ENCODE results near the gene PM20D1.
A peak's percentile ranks its signal among the peaks of the same experiment; 100 is the strongest.
"Not testable (repeated sequence)": the region's sequence is repeated elsewhere in the genome, so short reads cannot be mapped to it uniquely, and the experiment has no call there.

PM20D1 gene

DNA sequence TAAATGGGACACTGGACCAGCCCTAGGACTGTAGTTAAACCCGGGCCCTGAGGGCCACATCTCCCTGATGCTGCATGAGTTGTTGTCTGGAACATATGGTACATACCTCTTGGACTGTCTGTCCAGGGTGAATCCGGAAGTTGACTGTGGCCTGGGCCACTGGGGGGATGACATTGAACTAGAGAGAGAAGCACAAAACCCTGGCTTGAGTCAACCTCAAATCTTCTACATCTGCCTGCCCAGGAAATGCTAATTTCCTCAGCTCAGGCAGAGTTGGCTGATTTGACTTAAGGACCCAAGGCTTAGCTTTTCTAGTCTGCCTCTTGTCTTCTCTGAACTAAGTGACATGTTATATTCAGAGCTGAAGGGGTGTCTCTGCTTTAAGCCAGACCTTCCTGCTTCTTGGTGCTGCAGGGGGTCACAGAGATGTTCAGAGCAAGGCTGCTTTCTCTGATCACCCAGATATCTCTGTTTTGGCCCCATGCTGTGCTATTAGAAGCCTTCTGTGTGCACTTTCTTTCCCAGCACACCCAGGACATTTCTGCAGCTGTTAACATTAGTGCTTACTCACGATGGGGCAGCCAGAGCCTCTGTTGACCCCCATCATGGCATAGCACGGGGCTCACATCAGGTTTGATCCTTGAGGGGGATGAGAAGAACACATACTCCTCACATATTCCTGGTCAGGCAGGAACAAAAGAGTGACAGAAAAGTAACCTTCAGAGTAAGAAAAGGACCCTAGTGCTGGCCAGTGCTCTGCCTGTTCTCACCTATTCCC, 9.6 kb downstream of the PM20D1 start:
- DNase-seq (ENCODE audit: low read depth) = no peak

DNA sequence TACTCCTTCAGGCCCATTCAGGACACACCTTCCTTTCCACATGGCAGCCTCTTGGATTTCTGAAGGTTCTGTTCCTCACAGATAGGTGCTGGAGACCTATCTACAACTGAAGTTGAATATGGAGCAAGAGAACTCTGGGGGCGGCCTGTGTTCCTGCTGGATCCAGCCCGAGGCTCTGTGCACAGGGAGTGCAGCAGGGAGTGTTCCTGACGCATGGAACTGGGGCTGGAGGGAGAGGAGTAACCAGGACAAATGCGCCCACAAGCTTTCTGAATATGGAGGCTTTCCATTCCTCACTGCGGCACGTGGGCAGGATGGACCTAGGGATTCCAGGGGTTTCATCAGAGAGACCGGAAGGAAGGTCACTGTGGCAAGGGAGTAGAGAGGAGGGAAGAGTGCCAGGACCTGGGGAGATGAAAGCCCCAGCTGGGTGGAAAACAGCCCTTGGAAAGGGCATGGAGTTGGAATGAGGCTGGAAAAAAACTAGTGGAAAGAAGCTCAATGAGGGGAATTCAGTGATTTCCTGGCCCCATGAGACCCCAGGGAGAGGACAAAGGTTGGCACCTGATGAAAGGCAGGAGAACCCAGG, 12.5 kb downstream of the PM20D1 start:
- peak; percentile 32 for DNase-seq (ENCODE audit: low read depth)

DNA sequence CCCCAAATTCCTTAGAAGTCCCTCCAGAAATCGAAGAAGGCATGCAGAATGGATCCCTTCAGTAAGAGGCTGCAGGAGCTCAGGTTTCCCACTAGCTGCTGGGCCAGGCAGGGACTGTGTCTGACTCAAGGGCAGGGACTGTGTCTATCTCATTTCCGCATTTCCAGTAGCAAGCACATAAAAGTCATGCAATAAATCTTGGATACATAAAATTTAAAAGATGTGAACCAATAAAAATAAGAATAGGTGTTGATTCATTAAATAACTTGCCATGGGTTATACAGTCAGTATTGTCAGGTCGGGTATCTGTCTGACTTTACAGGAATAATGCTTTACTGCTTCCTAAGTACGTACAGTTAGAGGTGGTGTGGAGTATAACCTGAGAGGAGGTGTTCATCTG, 15.2 kb downstream of the PM20D1 start:
- DNase-seq (ENCODE audit: low read depth) = no peak

DNA sequence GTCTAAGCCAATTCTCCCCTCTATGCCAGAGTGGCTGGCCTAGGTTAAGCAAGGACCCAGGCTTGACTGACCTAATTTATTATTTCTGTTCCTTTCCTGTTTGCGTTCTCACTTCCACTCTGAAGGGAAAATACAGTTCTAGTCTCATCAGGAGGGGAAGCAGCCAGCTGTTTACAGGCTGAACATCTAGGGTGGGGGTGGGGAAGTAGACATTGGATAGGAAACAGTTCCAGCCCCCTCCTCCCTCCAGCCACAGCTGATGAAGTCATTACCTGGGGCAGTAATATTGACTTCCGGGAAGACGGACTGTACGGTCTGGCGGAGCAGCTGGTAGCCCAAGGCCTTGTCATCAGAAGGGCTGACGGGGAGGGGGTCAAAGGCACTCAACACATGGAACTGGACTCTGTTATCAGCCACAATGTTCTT, 17.6 kb downstream of the PM20D1 start:
- DNase-seq (ENCODE audit: low read depth) = no peak

DNA sequence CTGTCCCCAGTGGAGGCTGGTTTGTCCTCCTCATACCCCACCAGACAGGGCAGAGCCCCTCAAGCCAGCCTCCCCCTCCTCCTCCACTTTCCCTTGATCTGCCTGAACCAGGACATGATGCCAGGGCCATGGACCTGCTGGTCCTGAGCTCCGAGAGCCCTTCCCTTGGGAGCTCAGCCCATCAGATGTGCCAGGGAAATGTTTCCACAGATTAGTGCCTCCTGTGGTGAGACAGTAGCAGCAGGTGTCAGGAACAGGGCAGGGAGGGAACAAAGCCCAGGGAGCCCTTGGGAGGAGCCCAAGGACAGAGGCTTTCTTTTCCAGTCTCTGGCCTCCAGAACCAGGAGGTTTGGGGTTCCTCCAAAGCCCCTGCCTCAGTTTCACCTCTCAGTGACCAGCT, 22.3 kb downstream of the PM20D1 start:
- DNase-seq (ENCODE audit: low read depth) = no peak

DNA sequence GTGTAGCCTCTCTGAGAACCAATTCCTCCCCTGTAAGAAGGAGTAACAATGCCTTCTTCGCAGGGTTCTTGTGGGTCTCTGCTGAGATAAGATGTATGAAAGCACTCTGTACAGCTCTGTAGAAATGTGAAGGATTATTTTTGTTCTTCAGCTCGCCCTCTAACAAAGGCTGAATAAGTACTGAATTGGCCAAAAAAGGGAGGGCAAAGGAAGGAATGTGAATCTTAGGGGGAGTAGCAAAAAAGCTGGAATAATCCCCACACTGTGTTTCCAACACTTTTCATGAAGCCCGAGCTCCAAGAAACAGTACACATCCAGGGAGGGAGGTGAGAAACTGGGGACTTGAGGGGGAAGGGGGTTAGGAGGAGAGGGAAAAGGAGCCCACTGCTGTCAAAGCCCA, 22.9 kb downstream of the PM20D1 start:
- DNase-seq (ENCODE audit: low read depth) = no peak

DNA sequence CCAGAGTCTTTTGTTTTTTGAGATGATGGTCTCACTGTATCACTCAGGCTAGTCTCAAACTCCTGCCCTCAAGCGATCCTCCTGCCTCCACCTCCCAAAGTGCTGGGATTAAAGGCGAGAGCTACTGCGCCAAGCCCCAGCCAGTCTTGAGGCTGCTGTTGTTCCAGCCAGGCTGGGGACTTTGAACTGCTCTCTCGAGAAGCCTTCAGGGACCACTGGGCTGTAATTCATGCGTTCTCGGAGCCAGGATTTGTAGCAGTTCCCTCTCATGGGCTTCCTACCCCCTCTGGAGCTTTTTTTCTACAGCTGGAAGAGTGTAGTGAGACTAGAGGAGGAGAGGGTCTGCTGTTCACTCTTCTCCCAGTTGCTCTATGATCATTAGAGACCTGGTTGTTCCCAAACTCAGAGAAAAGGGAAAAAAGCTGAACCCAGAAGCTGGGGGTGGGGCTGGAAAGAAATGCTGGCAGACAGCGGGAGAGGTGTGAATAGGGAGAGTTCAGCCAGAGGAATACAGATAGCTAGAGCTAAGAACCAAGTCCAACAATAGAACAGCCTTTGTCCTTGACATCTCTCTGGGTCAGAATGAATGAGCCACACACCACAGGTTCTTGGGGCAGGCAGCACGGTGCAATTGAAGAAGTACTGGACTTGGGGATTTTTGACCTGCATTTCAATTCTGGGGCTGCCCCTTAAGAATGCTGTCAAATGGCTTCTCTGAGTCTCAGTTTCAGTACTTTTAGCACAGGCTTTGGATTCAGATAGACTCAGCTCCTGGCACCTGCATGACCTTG, 23.7 kb downstream of the PM20D1 start:
- DNase-seq (ENCODE audit: low read depth) = no peak

DNA sequence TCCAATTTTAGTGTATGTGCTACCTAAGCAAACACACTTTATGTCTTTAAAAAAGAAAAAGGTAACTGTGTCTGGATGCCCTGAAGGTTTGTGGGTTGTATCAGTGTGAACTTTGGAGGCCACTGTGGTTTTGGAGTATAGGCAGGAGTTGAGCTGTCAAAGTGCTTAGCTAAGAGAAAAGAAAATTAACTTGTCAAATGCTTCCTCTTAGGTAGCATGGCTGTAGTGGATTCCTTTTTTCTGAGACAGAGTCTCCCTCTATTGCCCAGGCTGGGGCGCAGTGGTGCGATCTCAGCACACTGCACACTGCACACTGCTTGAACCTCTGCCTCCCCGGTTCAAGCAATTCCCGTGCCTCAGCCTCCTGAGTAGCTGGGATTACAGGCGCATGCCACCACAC, 25.8 kb downstream of the PM20D1 start:
- no peak for DNase-seq (ENCODE audit: low read depth)

DNA sequence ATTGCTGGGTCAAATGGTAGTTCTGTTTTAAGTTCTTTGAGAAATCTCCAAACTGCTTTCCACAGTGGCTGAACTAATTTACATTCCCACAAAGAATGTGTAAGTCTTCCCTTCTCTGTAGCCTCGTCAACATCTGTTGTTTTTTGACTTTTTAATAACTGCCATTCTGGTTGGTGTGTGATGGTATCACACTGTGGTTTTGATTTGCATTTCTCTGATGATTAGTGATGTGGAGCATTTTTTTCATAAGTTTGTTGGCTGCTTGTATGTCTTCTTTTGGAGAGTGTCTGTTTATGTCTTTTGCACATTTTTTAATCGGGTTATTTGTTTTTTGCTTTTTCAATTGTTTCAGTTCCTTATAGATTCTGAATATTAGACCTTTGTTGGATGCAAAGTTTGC, 26.7 kb downstream of the PM20D1 start:
- not testable (repeated sequence) for DNase-seq (ENCODE audit: low read depth)

DNA sequence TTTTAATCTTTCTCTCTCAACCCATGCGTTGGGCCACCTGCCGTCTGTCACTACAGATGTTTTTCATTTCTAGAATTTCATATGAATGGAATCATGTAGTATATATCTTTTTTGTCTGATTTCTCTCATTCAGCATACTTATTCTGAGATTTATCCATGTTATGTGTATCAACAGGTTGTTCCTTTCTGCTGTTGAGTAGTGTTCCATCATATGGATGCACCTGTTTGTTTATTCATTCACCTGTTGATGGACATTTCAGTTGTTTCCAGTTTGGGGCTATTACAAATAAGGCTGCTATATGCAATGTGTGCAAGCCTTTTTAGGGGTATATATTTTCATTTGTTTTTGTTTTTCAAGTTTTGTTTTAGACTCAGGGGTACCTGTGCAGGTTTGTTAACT, 27.5 kb downstream of the PM20D1 start:
- DNase-seq (ENCODE audit: low read depth) = no peak

DNA sequence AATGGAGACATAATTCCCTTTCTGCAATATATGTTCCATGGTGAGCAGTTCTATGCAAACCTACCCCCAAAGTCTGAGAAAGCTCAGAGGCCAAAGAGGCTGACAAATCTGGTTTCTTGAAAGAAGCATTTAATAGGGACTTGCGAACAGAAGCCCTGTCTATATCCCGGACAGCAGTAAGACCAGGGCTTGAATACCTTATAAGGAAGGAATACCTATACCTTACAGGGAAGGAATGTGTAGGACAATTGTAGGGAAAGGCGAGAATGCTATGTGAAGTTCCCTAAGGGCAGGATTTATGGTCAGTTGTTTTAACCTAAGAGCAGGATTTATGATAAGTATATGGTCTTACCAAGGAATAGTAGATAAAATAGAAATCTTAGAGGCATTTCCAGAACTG, 31.9 kb downstream of the PM20D1 start:
- DNase-seq (ENCODE audit: low read depth) = no peak

DNA sequence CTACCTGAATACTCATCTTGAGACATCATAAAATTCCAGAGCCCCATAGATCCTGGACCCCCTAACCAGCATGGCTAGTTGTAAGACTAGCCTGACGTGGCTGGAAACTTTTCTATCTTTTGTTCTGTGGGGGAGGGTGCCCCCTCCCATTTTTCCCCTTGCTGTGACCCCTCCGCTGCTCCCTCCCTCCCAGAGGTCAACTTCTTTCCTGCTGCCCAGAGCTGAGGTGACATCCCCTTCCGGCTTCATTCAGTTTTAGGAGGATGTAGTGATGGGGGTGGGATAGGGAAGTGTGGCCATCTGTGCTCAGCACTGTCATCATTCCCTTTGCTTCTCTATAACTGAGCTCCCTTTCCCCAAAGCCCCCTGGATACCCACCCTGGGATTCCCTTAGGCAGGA, 32.6 kb downstream of the PM20D1 start:
- DNase-seq (ENCODE audit: low read depth) = no peak

DNA sequence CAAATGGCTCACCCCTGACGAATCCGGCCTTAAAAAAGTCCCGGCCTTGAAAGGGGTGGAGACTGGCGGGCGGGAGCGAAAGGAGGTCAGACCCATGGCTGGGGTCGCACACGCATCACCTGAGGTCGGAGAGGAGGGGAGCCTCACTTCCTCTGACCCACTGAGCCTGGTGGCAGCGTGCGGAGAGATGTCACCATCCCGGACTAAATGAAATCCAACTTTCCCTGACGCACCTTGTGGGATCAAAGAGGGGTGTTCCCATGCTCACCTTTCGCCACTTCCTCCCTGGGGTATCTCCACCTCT, 36.2 kb downstream of the PM20D1 start:
- DNase-seq (ENCODE audit: low read depth) = no peak

DNA sequence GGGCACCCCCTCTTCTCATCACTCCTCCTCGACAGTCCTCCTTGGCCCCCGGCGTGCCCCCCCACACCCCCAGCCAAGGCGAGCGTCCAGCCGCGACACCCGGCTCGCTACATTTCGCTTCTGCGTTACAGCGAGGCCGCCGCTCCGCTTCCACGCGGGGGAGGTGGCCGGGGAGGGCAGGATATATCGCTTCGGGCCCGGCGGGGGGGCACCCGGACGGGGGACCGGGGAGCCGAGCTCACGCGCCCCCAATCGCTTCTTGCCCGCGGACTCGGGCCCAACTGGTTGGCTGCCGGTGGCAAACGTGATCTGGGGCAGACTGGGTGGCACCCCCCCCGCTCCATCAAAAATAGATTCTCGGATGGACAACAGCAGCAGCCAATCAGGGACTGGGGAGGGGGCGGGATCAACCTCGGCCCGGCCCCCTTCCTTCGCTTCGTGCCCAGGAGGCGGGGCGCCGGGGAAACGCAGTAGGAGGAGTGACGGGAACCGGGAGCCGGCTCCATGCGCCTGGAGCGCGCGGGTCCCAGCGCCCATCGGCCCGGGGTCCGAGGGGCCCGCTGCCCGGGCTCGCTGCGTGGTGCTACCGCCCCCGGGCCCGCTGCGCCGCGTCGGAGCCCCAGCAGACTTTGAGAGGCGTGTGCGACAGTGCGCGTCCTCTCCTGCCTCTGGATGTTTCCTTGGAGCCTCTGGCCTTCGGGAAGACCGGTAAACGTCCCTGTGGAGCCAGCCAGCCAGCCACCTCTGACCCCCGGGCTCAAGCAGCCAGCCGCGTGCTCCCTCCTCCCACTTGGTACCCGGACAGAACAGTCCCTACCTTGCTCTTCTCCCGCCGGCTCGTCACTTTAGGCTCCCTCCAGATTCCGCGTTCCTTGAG, 36.8 kb downstream of the PM20D1 start, which contains the start of gene SLC41A1:
TSS of gene SLC41A1 (minus strand) at position 321 of the 877 bp plus-strand sequence. CDS start 2,757 bp downstream, outside the sequence.
- peak; percentile 93 for DNase-seq (ENCODE audit: low read depth)

DNA sequence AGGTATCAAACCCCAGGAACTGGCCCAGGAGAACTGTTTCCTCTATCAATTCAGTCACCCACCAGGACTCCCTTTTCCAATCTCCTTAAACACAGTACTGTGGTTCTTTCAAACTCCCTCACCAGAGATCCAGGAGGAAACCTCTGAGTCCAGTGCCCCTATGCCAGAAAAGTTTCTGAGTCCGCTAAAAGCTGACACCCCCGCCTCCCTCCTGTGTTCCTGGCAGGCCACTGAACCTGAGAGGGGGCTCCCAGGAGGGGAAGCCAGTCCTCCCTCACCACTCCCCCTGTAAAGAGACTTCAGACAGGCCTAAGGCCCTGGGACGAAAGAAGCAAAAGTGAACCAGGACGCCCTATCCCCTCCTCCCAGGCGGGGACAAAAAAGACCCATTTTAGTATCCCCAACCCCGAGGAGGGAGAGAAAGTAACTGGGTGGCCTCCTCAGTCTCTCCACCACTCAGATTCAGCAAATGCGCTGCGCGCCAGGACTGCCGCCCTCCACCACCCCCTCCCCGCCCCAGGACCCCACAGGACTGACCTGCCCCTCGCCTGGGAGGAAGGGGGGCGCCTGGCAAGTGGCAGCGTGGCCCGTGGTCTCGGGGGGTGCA, 37.6 kb downstream of the PM20D1 start:
- DNase-seq (ENCODE audit: low read depth) = peak; percentile 29

DNA sequence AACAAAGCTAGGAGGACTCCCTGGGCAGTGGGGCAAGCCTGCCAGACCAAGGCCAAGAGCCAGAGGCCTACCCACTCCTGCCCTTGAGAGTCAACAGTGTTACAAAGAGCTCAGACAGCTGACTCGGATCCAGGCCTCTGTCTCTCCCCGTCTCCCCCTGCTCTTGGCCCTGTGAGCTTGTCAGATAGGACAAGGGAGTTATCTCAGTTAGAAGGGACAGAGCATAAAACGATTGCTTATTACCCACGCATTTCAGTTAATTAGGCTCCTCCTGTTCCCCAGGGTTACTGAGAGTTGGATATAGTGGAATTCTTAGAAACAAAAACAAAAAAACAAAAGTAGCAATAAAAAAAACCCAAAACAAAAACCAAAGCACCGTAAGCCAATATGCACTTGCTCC, 38.3 kb downstream of the PM20D1 start:
- DNase-seq (ENCODE audit: low read depth) = no peak

DNA sequence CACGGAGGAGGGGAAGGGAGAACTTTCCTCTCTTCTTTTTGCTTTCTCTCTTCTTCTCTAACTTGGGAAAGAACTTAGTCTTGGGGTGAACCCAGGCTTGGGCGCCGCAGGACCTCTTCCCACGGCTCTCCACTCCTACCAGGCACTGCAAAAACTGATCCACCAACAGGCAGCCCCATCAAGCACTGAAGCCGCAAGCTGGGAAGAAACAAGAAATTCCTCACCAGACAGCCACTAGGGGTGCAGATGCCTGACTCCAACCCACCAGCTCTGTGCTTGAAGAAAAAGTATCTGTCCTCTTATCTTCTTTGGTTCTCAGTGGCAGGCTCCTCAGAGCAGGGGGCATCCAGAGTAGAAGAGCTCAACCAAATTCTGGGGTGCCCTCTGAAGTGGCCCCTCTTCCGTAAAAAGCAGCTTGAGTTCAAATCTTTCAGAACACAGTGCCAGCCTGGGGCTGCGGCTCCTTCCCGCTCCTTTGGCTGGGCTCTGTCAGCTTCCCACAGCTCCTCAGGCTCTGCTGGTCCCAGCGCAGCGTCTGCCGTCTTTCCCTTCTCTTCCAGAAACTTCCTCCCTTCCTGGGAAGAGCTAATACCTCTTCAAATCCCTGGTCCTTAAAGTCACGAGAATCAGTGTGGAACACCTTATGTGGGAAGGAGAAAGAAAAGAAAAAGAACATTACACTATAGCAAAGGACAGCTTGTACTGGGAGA, 39.3 kb downstream of the PM20D1 start:
- no peak for DNase-seq (ENCODE audit: low read depth)

DNA sequence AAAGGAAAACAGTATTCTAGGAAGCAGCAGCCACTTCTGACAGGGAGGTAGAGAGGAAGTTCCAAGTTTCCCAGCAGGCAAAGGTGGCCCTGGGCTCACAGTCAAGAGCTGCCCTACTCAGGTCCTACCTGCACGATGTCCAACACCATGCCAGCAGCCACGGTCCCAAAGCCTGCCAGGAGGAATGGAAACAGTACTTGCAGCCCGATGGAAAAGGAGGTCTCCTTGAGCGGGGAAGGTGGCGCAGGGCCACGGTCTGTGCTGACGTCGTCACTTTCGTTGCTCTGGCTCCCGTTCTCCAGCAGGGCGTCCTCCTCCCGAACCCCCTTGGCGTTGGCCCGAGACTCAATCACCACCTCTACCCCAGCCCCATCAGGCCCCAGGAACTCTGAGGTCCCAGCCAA, 40.0 kb downstream of the PM20D1 start:
- DNase-seq (ENCODE audit: low read depth) = no peak

DNA sequence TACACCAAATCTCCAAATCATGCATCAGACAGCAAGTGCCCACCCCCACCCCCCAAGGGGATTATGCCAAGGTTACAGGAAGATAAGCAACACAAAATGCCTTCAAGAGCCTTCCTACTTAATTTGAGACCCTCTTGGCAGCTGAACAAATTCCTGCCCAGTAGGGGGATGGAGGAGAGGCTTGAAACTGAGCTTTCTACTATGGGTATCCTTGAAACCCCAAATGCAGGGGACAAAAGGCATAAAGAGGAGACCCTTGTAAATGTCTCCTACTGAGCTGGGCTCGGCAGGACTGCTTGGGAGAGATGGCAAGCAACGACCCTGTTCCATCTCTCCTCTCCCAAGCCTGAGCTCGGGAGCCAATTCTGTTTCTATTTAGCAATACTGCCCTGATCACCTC, 40.5 kb downstream of the PM20D1 start:
- DNase-seq (ENCODE audit: low read depth) = no peak

DNA sequence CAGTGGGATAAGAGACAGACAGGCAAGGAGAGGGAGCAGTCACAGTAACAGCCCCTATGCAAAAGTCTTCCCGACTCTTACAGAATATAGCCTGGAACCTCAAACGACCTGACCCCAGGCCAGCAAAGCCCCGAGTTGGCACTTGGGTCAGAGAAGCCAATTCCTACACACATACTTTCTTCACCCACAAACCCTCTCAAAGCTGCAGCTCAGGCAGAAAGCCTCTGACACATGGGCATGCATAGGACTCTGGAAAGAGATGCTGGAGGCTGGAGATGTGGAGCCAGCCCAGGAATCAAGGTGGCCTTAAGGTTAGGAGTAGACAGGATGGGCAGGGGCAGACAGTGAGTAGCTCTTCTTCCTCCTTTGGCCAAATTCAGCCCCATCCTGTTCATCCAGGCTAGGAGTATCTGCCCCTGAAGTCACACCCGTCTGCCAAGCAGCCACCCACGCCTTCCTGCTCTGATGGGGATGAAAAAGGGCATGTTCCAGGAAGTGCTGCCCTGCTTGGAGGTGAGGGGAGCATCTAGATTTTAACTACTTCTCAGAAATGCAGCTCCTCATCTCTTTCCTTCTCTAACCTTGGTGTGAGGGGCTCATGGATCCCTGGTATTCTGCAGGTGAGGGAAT, 44.7 kb downstream of the PM20D1 start:
- DNase-seq (ENCODE audit: low read depth) = peak; percentile 13

DNA sequence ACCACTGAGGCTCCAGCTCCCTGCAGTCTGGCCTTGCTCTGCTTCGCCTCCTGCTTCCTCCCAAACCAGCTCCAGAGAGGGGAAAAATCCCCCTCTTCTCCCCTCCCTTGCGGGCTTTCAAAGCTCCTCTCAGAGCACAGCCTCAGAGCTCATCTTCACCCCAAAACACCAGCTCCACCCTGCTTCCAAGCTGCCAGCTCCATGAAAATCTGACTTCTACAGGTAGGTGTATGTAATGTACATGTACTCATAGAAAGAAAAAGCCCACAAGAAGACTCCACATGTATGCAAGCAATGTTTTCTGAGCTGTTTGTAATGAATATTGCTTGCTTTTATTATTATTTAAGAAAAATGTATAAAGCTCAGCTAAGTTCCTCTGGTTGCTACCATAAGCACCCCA, 45.3 kb downstream of the PM20D1 start:
- no peak for DNase-seq (ENCODE audit: low read depth)

Data from EH (cell line).